HUES6 (cell line): ENCODE results near the gene TMEM178A.
"Not testable (repeated sequence)": the region's sequence is repeated elsewhere in the genome, so short reads cannot be mapped to it uniquely, and the experiment has no call there.

ENCODE experiments used
- H3K27ac ChIP-seq: 2 replicates; pipeline ENCODE4 v1.7.0; 2013; ENCODE audit warnings: low read depth, mild to moderate bottlenecking, low read length, inconsistent platforms
- H3K27me3 ChIP-seq: 2 replicates; pipeline ENCODE4 v1.6.1; 2013; ENCODE audit warnings: low read length; ENCODE audit not compliant: control insufficient read depth, insufficient read depth
- H3K36me3 ChIP-seq: 2 replicates; pipeline ENCODE4 v1.6.1; 2013; ENCODE audit warnings: low read length; ENCODE audit not compliant: control insufficient read depth, insufficient read depth
- H3K4me1 ChIP-seq: 2 replicates; pipeline ENCODE4 v1.6.1; 2013; ENCODE audit warnings: low read length; ENCODE audit not compliant: control insufficient read depth, insufficient read depth
- H3K4me3 ChIP-seq: 2 replicates; pipeline ENCODE4 v1.5.1; 2013; ENCODE audit warnings: low read depth, low read length
- H3K9ac ChIP-seq: one replicate; pipeline ENCODE4 v1.6.1; 2013; ENCODE audit warnings: mild to moderate bottlenecking, low read length
- H3K9me3 ChIP-seq: 2 replicates; pipeline ENCODE4 v1.6.1; 2013; ENCODE audit warnings: low read depth, low read length; ENCODE audit not compliant: control insufficient read depth, insufficient read depth

The TMEM178A gene

GRCh38 chr2:39728085-39728484, 62.4 kb downstream of the TMEM178A start:
- not testable (repeated sequence) for H3K9me3 ChIP-seq, H3K27me3 ChIP-seq, H3K36me3 ChIP-seq, H3K4me3 ChIP-seq, H3K9ac ChIP-seq, H3K27ac ChIP-seq, H3K4me1 ChIP-seq

- Histone ChIP-seq H3K4me3 (no peak overlapping the region), H3K9me3 (no peaks in the 10 kb centered on the region), H3K9ac (no peak overlapping the region), H3K27ac (no peak overlapping the region), H3K27me3 (no peaks in the 10 kb centered on the region), H3K4me1 (0 out of 2 replicates have a peak, but pooled peaks cover under 1% of the 10 kb centered on the region), H3K36me3 (0 out of 2 replicates have a peak, but pooled peaks cover 6% of the 10 kb centered on the region)
Observed at GRCh38 chr2:39728941-39729351, 63.2 kb downstream of the TMEM178A start.

- Histone ChIP-seq H3K27me3 (no peaks in the 10 kb centered on the region), H3K9ac (no peak overlapping the region), H3K36me3 (0 out of 2 replicates have a peak, but pooled peaks cover 11% of the 10 kb centered on the region), H3K27ac (no peak overlapping the region), H3K4me1 (no peaks in the 10 kb centered on the region; the same call in 1 of the 2 replicates), H3K9me3 (no peaks in the 10 kb centered on the region), H3K4me3 (no peak overlapping the region)
Observed at GRCh38 chr2:39730276-39730675, 64.6 kb downstream of the TMEM178A start.

- Histone ChIP-seq H3K27ac (no peak overlapping the region), H3K4me1 (no peaks in the 10 kb centered on the region; the same call in 1 of the 2 replicates), H3K4me3 (no peak overlapping the region), H3K27me3 (no peaks in the 10 kb centered on the region), H3K36me3 (peaks cover 16% of the 10 kb centered on the region), H3K9ac (no peak overlapping the region), H3K9me3 (no peaks in the 10 kb centered on the region)
Observed at GRCh38 chr2:39730685-39731302, 65.1 kb downstream of the TMEM178A start.

- Histone ChIP-seq H3K4me3 (no peak overlapping the region), H3K9ac (no peak overlapping the region), H3K27me3 (no peaks in the 10 kb centered on the region), H3K27ac (no peak overlapping the region), H3K4me1 (no peaks in the 10 kb centered on the region; the same call in 1 of the 2 replicates), H3K36me3 (peaks cover 24% of the 10 kb centered on the region), H3K9me3 (no peaks in the 10 kb centered on the region)
Observed at GRCh38 chr2:39731546-39731945, 65.8 kb downstream of the TMEM178A start.

GRCh38 chr2:39732482-39732881, 66.8 kb downstream of the TMEM178A start:
- peaks cover 4% of the 10 kb centered on the region for H3K4me1 ChIP-seq
- H3K9me3 ChIP-seq: no peaks in the 10 kb centered on the region
- H3K4me3 ChIP-seq: no peak overlapping the region
- H3K27ac ChIP-seq: no peak overlapping the region
- no peaks in the 10 kb centered on the region for H3K27me3 ChIP-seq
- no peak overlapping the region for H3K9ac ChIP-seq
- peaks cover 28% of the 10 kb centered on the region for H3K36me3 ChIP-seq

GRCh38 chr2:39733070-39733674, 67.5 kb downstream of the TMEM178A start:
- Histone ChIP-seq H3K4me1 (peaks cover 10% of the 10 kb centered on the region), H3K9me3 (no peaks in the 10 kb centered on the region), H3K4me3 (no peak overlapping the region), H3K27ac (no peak overlapping the region), H3K9ac (no peak overlapping the region), H3K36me3 (peaks cover 28% of the 10 kb centered on the region), H3K27me3 (no peaks in the 10 kb centered on the region)

- H3K27me3 ChIP-seq: no peaks in the 10 kb centered on the region
- no peak overlapping the region for H3K4me3 ChIP-seq
- peaks cover 31% of the 10 kb centered on the region for H3K36me3 ChIP-seq
- peaks cover 10% of the 10 kb centered on the region for H3K4me1 ChIP-seq
- H3K27ac ChIP-seq: 0 out of 2 replicates have a peak overlapping the region, but pooled peaks have one; percentile 8
- no peaks in the 10 kb centered on the region for H3K9me3 ChIP-seq
- no peak overlapping the region for H3K9ac ChIP-seq
Observed at GRCh38 chr2:39734445-39734844, 68.7 kb downstream of the TMEM178A start.

GRCh38 chr2:39735648-39736047, 69.9 kb downstream of the TMEM178A start:
- peaks cover 37% of the 10 kb centered on the region for H3K36me3 ChIP-seq
- H3K9me3 ChIP-seq: no peaks in the 10 kb centered on the region
- peaks cover 10% of the 10 kb centered on the region for H3K4me1 ChIP-seq
- no peaks in the 10 kb centered on the region for H3K27me3 ChIP-seq
- H3K4me3 ChIP-seq: no peak overlapping the region
- H3K9ac ChIP-seq: no peak overlapping the region
- no peak overlapping the region for H3K27ac ChIP-seq

GRCh38 chr2:39736640-39737039, 70.9 kb downstream of the TMEM178A start:
- H3K4me1 ChIP-seq: peaks cover 10% of the 10 kb centered on the region
- no peak overlapping the region for H3K9ac ChIP-seq
- H3K9me3 ChIP-seq: no peaks in the 10 kb centered on the region
- H3K27me3 ChIP-seq: no peaks in the 10 kb centered on the region
- H3K36me3 ChIP-seq: peaks cover 46% of the 10 kb centered on the region
- H3K4me3 ChIP-seq: no peak overlapping the region
- H3K27ac ChIP-seq: no peak overlapping the region

GRCh38 chr2:39737661-39738060, 71.9 kb downstream of the TMEM178A start:
- no peak overlapping the region for H3K9ac ChIP-seq
- no peak overlapping the region for H3K4me3 ChIP-seq
- no peak overlapping the region for H3K27ac ChIP-seq
- H3K9me3 ChIP-seq: no peaks in the 10 kb centered on the region
- peaks cover 10% of the 10 kb centered on the region for H3K4me1 ChIP-seq
- H3K27me3 ChIP-seq: no peaks in the 10 kb centered on the region
- peaks cover 56% of the 10 kb centered on the region for H3K36me3 ChIP-seq
